ENCODE results near the gene MAP2K4.

DNA sequence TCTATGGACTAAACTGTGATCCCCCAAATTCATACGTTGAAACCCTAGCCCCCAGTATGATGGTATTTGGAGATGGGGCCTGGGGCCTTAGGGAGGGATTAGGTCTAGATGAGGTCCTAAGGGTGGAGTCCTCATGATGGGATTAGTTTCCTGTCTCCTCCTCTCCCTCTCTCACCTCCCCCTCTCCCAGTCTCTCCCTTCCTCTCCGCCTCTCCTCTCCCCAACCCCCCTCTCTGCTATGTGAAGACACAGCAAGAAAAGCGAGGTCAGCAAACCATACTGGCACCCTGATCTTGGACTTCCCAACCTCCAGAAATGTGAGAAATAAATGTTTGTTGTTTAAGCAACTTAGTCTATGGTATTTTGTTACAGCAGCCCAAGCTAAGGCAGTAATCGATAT, 38.8 kb upstream of the MAP2K4 start:
- TF ChIP-seq, protein P1, sequence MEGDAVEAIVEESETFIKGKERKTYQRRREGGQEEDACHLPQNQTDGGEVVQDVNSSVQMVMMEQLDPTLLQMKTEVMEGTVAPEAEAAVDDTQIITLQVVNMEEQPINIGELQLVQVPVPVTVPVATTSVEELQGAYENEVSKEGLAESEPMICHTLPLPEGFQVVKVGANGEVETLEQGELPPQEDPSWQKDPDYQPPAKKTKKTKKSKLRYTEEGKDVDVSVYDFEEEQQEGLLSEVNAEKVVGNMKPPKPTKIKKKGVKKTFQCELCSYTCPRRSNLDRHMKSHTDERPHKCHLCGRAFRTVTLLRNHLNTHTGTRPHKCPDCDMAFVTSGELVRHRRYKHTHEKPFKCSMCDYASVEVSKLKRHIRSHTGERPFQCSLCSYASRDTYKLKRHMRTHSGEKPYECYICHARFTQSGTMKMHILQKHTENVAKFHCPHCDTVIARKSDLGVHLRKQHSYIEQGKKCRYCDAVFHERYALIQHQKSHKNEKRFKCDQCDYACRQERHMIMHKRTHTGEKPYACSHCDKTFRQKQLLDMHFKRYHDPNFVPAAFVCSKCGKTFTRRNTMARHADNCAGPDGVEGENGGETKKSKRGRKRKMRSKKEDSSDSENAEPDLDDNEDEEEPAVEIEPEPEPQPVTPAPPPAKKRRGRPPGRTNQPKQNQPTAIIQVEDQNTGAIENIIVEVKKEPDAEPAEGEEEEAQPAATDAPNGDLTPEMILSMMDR (IDR thresholded peaks at IDR 0.05; ENCODE audit: low read depth, low read length, poor library complexity, severe bottlenecking): no peak
- TF ChIP-seq EZH2phosphoT487 (IDR thresholded peaks at IDR 0.05; ENCODE audit: borderline replicate concordance, low read length): no peak
